HG02678 (cell line): Measurements from ENCODE around the gene CENPV.
"Not testable (repeated sequence)": the region's sequence is repeated elsewhere in the genome, so short reads cannot be mapped to it uniquely, and the experiment has no call there.

ENCODE experiments used
- ATAC-seq: cut with Tn5 transposase; IDR thresholded peaks from one replicate; pipeline ENCODE4 v1.9.1; 2021; ENCODE audit warnings: mild to moderate bottlenecking, moderate library complexity; ENCODE audit not compliant: unreplicated experiment

Gene CENPV

GRCh38 chr17:16314859-16315258 is 38.4 kb downstream of the CENPV start:
- ATAC-seq: no peak

- ATAC-seq: no peak
Observed at GRCh38 chr17:16314189-16314588, 39.1 kb downstream of the CENPV start.

- no peak for ATAC-seq
Observed at GRCh38 chr17:16313139-16314090, 39.9 kb downstream of the CENPV start.

- not testable (repeated sequence) for ATAC-seq
Observed at GRCh38 chr17:16312061-16312460, 41.2 kb downstream of the CENPV start.

GRCh38 chr17:16306211-16306610 is 47.1 kb downstream of the CENPV start:
- no peak for ATAC-seq

GRCh38 chr17:16304830-16305229 is 48.4 kb downstream of the CENPV start:
- no peak for ATAC-seq

GRCh38 chr17:16302856-16303255 is 50.4 kb downstream of the CENPV start:
- no peak for ATAC-seq

- no peak for ATAC-seq
Observed at GRCh38 chr17:16301963-16302855, 51.1 kb downstream of the CENPV start.

- no peak for ATAC-seq
Observed at GRCh38 chr17:16300554-16300953, 52.7 kb downstream of the CENPV start.

GRCh38 chr17:16298140-16298662 is 55.1 kb downstream of the CENPV start:
- ATAC-seq: no peak

GRCh38 chr17:16297367-16298139 is 55.7 kb downstream of the CENPV start:
- ATAC-seq: no peak

GRCh38 chr17:16296072-16296471 is 57.2 kb downstream of the CENPV start:
- not testable (repeated sequence) for ATAC-seq

- ATAC-seq: no peak
Observed at GRCh38 chr17:16294560-16294959, 58.7 kb downstream of the CENPV start.

- ATAC-seq: no peak
Observed at GRCh38 chr17:16293931-16294330, 59.3 kb downstream of the CENPV start.
